Lower leg skin (tissue), 4 donors: ENCODE measurements around the gene CPEB4. TPM values are rescaled to one million over a fixed set of nuclear protein-coding genes. Genes with fewer than 3 reads are reported as not detected.

Source experiments
- DNase-seq, 2 donors: peaks; one replicate each; pipeline ENCODE4 v3.0.0-alpha.2; 2019; ENCODE audit warnings: low spot score in 2 of 2
- H3K4me3 ChIP-seq: fragments of 200-600 bp; sonication (generic); 2 replicates; pipeline ENCODE4 v1.5.1; 2017; ENCODE audit warnings: mild to moderate bottlenecking, low read depth; ENCODE audit not compliant: poor library complexity, severe bottlenecking
- POLR2A ChIP-seq, 2 donors: fragments of 450-650 bp; IDR thresholded peaks; one replicate each; pipeline ENCODE4 v1.6.1; 2016 to 2017; ENCODE audit warnings: antibody characterized with exemption in 2 of 2, mild to moderate bottlenecking in 1 of 2, moderate library complexity in 1 of 2
- WGBS, 2 donors: methylation state at CpG; one replicate each; pipeline ENCODE4 v1.1.5; 2018; 5-methylcytosine and 5-hydroxymethylcytosine counted together
- intact Hi-C: fragments of 100-400 bp; cut with DNase I; formaldehyde crosslinking; loops from one replicate; pipeline ENCODE4 v1.15.0; 2023; ENCODE audit warnings: low total_unique reads
- total RNA-seq, 4 donors: library from RNA; depleted of rRNA; stranded (reverse); fragments of >200 nt; gene quantifications; one replicate each; pipeline ENCODE4 v1.1.0, GENCODE V29; 2016
- TF ChIP-seq, protein P1 (sequence below), 3 donors: fragments of 450-650 bp; IDR thresholded peaks; one replicate each; pipeline ENCODE4 v1.5.1; 2016; ENCODE audit warnings: antibody characterized with exemption in 3 of 3, mild to moderate bottlenecking in 3 of 3, moderate library complexity in 2 of 3

Gene CPEB4
- total RNA-seq, 4 donors from 2014 or later: 47.5 to 79.6 (median 55.3) TPM

DNA sequence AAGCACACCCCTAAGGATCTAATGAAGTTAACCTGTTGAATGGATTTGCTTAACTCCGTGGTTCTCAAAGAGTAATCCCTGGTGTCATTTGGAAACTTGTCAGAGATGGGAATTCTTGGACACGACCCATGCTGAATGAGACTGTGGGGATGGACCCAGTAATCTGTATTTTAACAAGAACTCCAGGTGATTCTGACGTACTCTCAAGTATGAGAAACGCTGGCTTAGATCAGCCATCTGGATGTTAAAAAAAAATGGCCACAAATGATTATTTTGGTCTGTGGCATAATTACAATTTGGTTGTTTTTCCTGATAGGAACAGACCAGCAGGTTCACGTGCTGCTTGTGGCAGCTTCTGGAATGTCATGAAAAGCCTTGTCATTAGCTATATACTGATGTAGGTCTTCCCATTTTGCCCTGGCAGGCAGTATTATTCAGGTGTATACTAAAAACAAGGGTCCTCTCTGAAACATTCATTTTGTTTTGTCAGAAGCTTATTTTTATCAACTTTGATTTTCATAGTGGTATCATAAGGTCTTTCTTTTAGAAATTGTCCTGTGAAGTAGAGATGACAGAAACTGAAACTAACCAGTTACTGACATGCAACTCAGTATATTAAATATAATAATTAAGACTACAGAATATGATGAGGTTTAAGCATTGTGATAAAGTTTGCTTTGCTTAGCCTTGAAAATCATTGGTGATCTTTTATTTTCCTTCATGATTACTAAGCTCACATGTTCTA lies 15.4 kb downstream of the CPEB4 start:
- intact Hi-C loops: no loop called here
- no peak overlapping the region for H3K4me3 ChIP-seq
- WGBS, 2 donors: 75 to 82% methylated on average over 5 of the region's 5 CpGs
- TF ChIP-seq, protein P1, sequence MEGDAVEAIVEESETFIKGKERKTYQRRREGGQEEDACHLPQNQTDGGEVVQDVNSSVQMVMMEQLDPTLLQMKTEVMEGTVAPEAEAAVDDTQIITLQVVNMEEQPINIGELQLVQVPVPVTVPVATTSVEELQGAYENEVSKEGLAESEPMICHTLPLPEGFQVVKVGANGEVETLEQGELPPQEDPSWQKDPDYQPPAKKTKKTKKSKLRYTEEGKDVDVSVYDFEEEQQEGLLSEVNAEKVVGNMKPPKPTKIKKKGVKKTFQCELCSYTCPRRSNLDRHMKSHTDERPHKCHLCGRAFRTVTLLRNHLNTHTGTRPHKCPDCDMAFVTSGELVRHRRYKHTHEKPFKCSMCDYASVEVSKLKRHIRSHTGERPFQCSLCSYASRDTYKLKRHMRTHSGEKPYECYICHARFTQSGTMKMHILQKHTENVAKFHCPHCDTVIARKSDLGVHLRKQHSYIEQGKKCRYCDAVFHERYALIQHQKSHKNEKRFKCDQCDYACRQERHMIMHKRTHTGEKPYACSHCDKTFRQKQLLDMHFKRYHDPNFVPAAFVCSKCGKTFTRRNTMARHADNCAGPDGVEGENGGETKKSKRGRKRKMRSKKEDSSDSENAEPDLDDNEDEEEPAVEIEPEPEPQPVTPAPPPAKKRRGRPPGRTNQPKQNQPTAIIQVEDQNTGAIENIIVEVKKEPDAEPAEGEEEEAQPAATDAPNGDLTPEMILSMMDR (IDR thresholded peaks at IDR 0.05): no peak
- TF ChIP-seq POLR2A (IDR thresholded peaks at IDR 0.05): no peak
- no peak for DNase-seq

GRCh38 chr5:173904151-173904550 lies 16.0 kb downstream of the CPEB4 start:
- 92 to 97% methylated on average over 1 of the region's 1 CpG for WGBS, 2 donors
- H3K4me3 ChIP-seq: no peak overlapping the region
- intact Hi-C loops: no loop called here
- no peak for TF ChIP-seq POLR2A (IDR thresholded peaks at IDR 0.05)
- TF ChIP-seq, protein P1 (IDR thresholded peaks at IDR 0.05): no peak
- DNase-seq: no peak

GRCh38 chr5:173907284-173907683 lies 19.1 kb downstream of the CPEB4 start:
- no peak overlapping the region for H3K4me3 ChIP-seq
- intact Hi-C loops: no loop called here
- TF ChIP-seq, protein P1 (IDR thresholded peaks at IDR 0.05): no peak
- TF ChIP-seq POLR2A (IDR thresholded peaks at IDR 0.05): no peak
- no peak for DNase-seq
- 79 to 85% methylated on average over 1 of the region's 1 CpG for WGBS, 2 donors

GRCh38 chr5:173907686-173908371 lies 19.7 kb downstream of the CPEB4 start:
- DNase-seq: no peak
- 40 to 43% methylated on average over 3 of the region's 3 CpGs for WGBS, 2 donors
- no peak overlapping the region for H3K4me3 ChIP-seq
- intact Hi-C loops: no loop called here
- TF ChIP-seq POLR2A (IDR thresholded peaks at IDR 0.05): no peak
- TF ChIP-seq, protein P1 (IDR thresholded peaks at IDR 0.05): no peak

GRCh38 chr5:173909199-173909598 lies 21.1 kb downstream of the CPEB4 start:
- no peak for TF ChIP-seq POLR2A (IDR thresholded peaks at IDR 0.05)
- TF ChIP-seq, protein P1 (IDR thresholded peaks at IDR 0.05): no peak
- 31 to 38% methylated on average over 3 of the region's 3 CpGs for WGBS, 2 donors
- no peak for DNase-seq
- H3K4me3 ChIP-seq: no peak overlapping the region
- intact Hi-C loops: no loop called here
